SW480 (cell line): Measurements from ENCODE around the gene IL11RA.

Experiments
- DNase-seq: peaks from one replicate; pipeline ENCODE4 v3.0.0-alpha.2; 2016; ENCODE audit warnings: low spot score

Gene IL11RA

DNA sequence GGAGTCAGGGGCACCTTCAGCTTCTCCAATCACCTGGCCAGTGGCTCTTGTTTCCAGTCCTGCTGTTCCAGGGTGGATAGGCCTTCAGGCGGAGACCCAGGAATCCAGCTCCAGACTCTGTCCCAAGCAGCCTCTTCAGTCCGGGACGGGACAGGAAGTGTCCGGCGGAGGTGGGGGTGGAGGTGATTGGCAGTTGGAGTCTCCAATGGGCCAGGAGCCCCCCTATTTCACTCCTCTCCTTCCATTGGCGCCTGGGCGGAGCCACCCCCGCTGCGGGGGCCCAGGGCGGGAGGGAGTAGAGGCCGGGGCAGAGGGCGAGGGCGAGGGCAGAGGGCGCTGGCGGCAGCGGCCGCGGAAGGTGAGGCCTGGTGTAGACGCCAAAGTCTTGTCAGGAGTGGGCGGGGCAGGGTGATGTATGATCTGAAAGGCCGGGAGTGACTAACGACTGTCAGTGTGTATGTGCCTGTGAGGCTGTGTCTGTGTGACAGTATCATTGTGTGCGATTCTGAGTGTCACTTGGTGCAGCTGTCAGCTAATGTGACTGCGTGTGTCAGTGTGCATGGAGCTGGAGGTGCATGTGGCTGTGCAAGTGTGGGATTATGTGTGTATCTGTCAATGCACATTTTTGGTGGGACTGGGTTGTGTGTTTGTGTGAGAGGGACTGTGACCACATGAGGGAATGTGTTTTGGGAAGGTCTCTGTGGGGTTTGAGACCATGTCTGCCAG lies at the start of gene IL11RA:
Gene IL11RA, plus strand, starts transcription at position 310 of the 726 bp plus-strand sequence. CDS start 3,033 bp downstream, outside the sequence.
- DNase-seq: peak; percentile 91

GRCh38 chr9:34603610-34604231 lies 48.3 kb upstream of the IL11RA start:
- peak; percentile 62 for DNase-seq

- no peak for DNase-seq
Observed at GRCh38 chr9:34606190-34606589, 45.8 kb upstream of the IL11RA start.

DNA sequence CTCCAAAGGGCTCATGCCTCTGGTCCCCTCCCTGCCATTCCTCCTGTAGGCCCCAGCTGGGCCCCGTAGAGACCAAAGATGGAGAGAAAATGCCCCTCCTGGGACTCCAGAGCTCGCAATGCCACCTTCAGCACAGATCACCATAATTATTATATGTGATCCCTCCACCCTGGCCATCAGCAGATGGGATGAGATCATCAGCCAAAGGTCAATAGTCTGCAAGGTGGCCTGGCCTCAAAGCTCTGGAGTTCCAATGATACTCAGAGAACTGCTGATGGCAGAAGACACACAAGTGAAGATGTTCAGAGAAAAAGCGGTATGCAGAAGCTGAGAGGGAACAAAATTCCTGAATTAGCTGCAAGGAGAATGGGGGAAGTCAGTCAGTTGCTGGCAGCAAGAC lies 45.1 kb upstream of the IL11RA start:
- no peak for DNase-seq

GRCh38 chr9:34607331-34607730 lies 44.7 kb upstream of the IL11RA start:
- DNase-seq: no peak

DNA sequence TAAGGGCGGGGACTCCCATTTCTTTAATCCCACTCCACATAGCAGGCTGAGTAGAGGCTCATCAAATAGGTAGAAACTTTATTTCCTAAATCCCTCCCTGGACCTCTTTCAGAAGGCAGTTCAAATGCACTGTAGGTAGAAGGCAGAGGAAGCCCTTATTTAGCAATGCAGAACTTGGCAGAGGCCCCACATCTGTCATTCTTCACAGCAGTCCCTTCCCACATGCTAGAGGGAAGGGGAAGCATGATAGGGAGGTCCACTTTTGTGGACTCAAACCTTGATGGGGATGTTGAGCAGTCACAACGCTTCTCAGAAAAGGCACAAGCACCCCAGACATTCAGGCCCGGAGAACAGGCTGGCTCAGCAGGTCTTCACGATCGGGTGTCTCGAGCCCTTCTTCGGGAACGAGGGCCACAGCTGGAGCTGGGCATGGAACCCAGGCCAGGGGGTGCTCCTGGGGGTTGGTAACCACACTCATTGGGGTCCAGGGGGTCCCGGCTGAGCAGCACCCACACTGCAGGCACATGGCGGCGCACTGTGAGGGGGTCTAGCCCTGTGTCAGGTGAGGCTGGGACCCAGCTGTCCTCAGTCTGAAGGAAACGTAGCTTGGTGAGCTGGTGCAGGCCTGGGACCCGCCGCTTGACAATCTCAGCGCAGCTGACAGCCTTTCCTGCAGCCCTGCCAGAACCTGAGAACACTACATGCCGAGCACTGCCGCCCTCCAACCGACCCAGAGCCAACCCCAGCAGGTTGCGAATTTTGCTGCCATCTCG lies 41.4 kb upstream of the IL11RA start:
- DNase-seq: no peak

- no peak for DNase-seq
Observed at GRCh38 chr9:34611251-34611810, 40.7 kb upstream of the IL11RA start.

DNA sequence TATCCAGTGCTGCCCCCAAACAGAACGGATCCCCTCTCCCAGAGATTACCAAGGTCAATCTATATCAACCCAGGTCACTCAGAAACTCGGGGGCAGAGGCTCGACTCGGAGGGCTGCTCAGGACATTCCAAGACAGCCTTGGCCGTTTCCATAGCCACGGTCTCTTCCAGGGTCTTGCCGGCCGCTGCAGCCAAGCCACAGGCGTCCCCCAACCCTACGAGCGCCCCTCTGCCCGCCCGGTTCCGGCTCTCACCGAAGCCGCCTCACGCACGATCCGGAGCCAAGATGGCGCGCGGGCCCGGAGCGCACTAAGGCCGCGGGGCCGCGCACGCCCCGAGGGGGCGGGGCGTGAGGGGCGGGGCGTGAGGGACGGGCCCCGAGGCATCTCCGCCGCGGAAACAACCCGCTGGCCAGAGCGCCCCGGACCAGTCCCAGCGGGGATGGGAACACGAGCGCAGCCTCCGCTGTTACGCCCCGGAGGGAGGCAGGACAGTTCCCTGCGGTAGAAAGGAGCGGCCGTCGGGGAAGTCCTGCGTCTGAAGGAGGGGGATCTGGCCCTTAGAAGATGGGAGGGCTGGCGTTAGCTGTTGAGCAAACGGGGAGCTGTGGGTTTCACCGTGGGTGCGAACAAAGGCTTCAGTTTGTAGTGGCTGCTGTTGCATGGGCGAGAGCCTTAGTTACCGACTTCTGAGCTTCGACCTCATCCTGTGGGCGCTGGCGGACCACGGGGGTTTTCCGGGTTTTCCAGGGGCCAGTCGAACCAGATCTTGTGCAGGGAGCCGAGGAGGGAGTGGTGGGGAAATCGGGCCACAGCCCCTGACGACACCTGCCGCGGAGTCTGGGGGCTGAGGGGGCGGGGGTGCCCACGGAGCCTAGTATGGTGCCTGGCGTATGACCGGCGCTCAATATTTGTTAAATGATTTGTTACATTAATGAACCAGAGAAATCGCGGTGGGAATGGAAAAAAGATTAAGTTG lies 39.9 kb upstream of the IL11RA start, which contains the start of gene RPP25L:
Gene RPP25L, minus strand, starts transcription at position 287 of the 977 bp plus-strand sequence. CDS start 801 bp downstream, outside the sequence.
- DNase-seq: peak; percentile 80

DNA sequence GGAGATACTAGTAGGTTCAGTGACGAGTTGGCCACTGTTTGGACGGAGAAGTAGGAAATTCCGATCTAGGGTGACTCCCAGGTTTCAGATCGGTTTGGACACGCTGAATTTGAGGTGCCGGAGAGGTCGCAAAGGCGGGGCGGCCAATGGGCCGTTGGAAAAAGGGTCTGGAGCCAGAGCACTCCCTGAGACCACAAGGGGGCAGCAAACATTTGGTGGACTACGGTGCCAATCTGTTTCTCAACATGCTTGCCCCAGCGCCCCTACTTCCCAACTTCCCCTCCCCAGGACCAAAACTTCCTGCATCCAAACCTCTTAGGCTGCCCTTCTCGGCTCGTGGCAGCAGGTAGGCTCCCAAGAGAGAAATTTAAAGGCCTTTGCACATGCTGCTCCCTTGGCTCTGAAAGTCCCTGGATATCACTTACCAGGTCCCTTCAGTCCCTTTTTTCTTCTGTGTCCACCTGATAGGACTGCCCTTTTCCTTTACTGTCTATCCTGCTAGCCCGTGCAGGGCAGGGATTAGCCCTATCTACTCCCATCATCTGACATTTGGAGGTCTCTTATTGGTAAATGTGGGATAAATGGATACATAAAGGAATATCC lies 39.1 kb upstream of the IL11RA start:
- peak; percentile 80 for DNase-seq

DNA sequence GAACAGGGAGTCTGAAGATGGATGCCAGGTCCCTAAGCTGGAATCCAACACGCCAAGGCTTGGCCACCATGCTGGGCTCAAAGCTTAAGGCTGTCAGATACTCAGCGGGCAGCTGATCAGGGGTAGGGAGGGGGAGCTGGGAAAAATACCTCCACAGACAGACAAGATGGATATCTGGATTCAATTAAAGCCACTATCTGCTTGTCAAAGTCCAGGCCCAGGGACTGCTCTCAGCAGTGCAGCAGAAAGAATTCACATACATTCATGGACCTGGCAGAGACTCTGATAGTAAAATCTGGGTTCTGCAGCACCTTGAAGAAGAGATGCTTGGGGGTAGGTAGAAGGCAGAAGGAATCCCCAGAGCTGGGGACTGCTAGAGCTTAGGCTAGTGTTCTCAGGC lies 36.9 kb upstream of the IL11RA start:
- DNase-seq: no peak

- DNase-seq: peak; percentile 92
Observed at GRCh38 chr9:34620061-34620994, 31.7 kb upstream of the IL11RA start, which contains the start of gene DCTN3. TSS of gene DCTN3 (minus strand) at chr9:34620495. CDS start at chr9:34620464, 31 bp downstream.

GRCh38 chr9:34623374-34624235 lies 28.4 kb upstream of the IL11RA start:
- DNase-seq: no peak

- no peak for DNase-seq
Observed at GRCh38 chr9:34624475-34625185, 27.4 kb upstream of the IL11RA start.

- DNase-seq: no peak
Observed at GRCh38 chr9:34625186-34625486, 26.8 kb upstream of the IL11RA start.

DNA sequence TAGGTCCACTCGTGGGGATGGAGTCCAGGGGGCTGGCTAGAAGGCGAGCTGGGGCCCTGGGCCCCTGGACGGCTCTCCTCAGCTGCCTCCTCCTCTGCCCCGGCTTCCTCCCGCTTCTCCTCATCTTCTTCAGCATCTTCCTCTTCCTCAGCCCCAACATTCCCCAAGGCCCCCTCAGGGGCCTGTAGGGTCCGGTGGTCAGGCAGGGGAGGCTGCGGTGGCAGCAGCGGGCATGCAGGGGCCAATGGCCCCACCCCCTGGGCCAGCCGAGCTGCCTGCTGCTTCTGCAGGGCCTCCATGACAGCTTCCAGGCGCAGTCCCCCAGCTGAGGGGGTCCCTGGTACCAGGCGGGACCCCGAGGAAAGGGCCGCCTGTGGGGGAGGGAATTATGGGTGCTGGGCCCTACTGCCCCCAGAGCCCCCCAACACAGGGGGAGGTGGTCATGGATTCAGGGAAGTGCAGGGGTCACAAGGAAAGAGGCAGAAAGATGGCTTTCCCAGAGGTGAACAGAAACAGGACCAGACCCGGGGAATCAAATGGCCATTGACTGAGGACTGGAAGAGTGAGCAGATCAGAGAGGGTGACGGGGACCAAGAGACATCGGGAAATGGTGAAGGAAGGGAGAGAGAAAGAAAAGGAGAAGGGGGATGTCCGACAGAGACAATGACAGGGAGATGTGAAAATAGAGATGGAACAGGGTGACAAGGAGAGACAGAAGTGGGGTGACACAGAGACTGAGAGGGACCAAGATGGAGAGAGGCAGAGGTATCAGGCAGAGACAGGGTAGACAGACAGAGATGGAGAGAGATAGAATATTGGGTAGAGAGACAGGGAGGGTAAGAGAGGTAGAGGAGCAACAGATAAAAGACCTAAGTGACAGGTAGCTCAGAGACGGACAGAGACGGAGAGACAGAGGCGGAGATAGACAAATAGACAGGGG lies 24.0 kb upstream of the IL11RA start:
- DNase-seq: no peak

GRCh38 chr9:34628656-34629490 lies 23.1 kb upstream of the IL11RA start, which contains the start of gene ARID3C:
TSS of gene ARID3C (minus strand) at chr9:34629066. CDS start at chr9:34628014, 1,052 bp downstream.
- DNase-seq: peak; percentile 46
